Vagina (tissue), 2 donors: ENCODE measurements around the gene SCAI. TPM values are rescaled to one million over a fixed set of nuclear protein-coding genes. Genes with fewer than 3 reads are reported as not detected.

ENCODE experiments used
- DNase-seq, 2 donors: peaks; one replicate each; pipeline ENCODE4 v3.0.0-alpha.2; 2017; ENCODE audit errors: extremely low spot score in 2 of 2
- H3K27ac ChIP-seq: fragments of 200-600 bp; sonication (generic); one replicate; pipeline ENCODE4 v1.5.1; 2019
- H3K27me3 ChIP-seq: fragments of 200-600 bp; sonication (generic); one replicate; pipeline ENCODE4 v1.5.1; 2019
- H3K36me3 ChIP-seq, 2 donors: fragments of 200-600 bp; sonication (generic); one replicate each; pipeline ENCODE4 v1.5.1; 2017 to 2019
- H3K4me1 ChIP-seq: fragments of 200-600 bp; sonication (generic); one replicate; pipeline ENCODE4 v1.5.1; 2019
- H3K4me3 ChIP-seq, 2 donors: fragments of 200-600 bp; sonication (generic); 1 replicate in 1 of 2; 2 replicates in 1 of 2; pipeline ENCODE4 v1.5.1; 2016 to 2019
- H3K9me3 ChIP-seq: fragments of 200-600 bp; sonication (generic); one replicate; pipeline ENCODE4 v1.5.1; 2019
- POLR2A ChIP-seq, 2 donors: fragments of 450-650 bp; IDR thresholded peaks; one replicate each; pipeline ENCODE4 v1.6.1; 2017; ENCODE audit warnings: antibody characterized with exemption in 2 of 2, mild to moderate bottlenecking in 2 of 2, moderate library complexity in 2 of 2
- POLR2AphosphoS5 ChIP-seq, 2 donors: sonication (generic); formaldehyde crosslinking; IDR thresholded peaks; one replicate each; pipeline ENCODE4 v1.9.0; 2017; ENCODE audit warnings: antibody characterized with exemption in 2 of 2, mild to moderate bottlenecking in 2 of 2, low read depth in 1 of 2; ENCODE audit not compliant: insufficient read depth in 1 of 2
- intact Hi-C: fragments of 100-400 bp; cut with DNase I; formaldehyde crosslinking; loops from one replicate; pipeline ENCODE4 v1.15.1; 2023
- total RNA-seq: library from RNA; depleted of rRNA; stranded (reverse); fragments of >200 nt; gene quantifications from one replicate; pipeline ENCODE4 v1.2.3, GENCODE V29; 2016
- TF ChIP-seq, protein P1 (sequence below), 3 experiments: fragments of 450-650 bp in 2 of 3; fragments of 200-600 bp in 1 of 3; sonication (generic) in 1 of 3; IDR thresholded peaks; one replicate each; pipeline ENCODE4 v1.5.1; 2017 to 2019; ENCODE audit warnings: antibody characterized with exemption in 3 of 3, mild to moderate bottlenecking in 2 of 3, moderate library complexity in 2 of 3

The SCAI gene
- total RNA-seq, 1 donor from 2014 or later = 15.7 TPM

- TF ChIP-seq POLR2A (IDR thresholded peaks at IDR 0.05) (no peak), POLR2AphosphoS5 (IDR thresholded peaks at IDR 0.05; ENCODE audit: insufficient read depth in 1 of 2, low read depth in 1 of 2) (no peak)
- TF ChIP-seq, protein P1, sequence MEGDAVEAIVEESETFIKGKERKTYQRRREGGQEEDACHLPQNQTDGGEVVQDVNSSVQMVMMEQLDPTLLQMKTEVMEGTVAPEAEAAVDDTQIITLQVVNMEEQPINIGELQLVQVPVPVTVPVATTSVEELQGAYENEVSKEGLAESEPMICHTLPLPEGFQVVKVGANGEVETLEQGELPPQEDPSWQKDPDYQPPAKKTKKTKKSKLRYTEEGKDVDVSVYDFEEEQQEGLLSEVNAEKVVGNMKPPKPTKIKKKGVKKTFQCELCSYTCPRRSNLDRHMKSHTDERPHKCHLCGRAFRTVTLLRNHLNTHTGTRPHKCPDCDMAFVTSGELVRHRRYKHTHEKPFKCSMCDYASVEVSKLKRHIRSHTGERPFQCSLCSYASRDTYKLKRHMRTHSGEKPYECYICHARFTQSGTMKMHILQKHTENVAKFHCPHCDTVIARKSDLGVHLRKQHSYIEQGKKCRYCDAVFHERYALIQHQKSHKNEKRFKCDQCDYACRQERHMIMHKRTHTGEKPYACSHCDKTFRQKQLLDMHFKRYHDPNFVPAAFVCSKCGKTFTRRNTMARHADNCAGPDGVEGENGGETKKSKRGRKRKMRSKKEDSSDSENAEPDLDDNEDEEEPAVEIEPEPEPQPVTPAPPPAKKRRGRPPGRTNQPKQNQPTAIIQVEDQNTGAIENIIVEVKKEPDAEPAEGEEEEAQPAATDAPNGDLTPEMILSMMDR (IDR thresholded peaks at IDR 0.05) = no peak
- Histone ChIP-seq H3K4me1 (no peaks in the 10 kb centered on the region), H3K27me3 (no peaks in the 10 kb centered on the region), H3K27ac (no peak overlapping the region), H3K9me3 (no peaks in the 10 kb centered on the region), H3K4me3 (no peak overlapping the region), H3K36me3 (peaks cover 0 to 41% of the 10 kb centered on the region in 2 donors)
- DNase-seq = no peak
- intact Hi-C loops = no loop called here
These were observed 228.4 kb downstream of the SCAI start for GRCh38 chr9:124914753-124915405.

- TF ChIP-seq POLR2A (IDR thresholded peaks at IDR 0.05) (no peak), POLR2AphosphoS5 (IDR thresholded peaks at IDR 0.05; ENCODE audit: insufficient read depth in 1 of 2, low read depth in 1 of 2) (no peak)
- TF ChIP-seq, protein P1 (IDR thresholded peaks at IDR 0.05) = no peak
- DNase-seq = no peak
- Histone ChIP-seq H3K9me3 (no peaks in the 10 kb centered on the region), H3K4me1 (no peaks in the 10 kb centered on the region), H3K36me3 (peaks cover 0 to 28% of the 10 kb centered on the region in 2 donors), H3K4me3 (no peak overlapping the region), H3K27me3 (no peaks in the 10 kb centered on the region), H3K27ac (no peak overlapping the region)
- intact Hi-C loops = no loop called here
These were observed 229.9 kb downstream of the SCAI start for GRCh38 chr9:124913378-124913777.

GRCh38 chr9:124911766-124912165 lies 231.6 kb downstream of the SCAI start:
- Histone ChIP-seq H3K9me3 (no peaks in the 10 kb centered on the region), H3K27me3 (no peaks in the 10 kb centered on the region), H3K36me3 (peaks cover 0 to 26% of the 10 kb centered on the region in 2 donors), H3K4me1 (no peaks in the 10 kb centered on the region), H3K27ac (no peak overlapping the region), H3K4me3 (no peak overlapping the region)
- intact Hi-C loops = no loop called here
- no peak for DNase-seq
- TF ChIP-seq POLR2AphosphoS5 (IDR thresholded peaks at IDR 0.05; ENCODE audit: insufficient read depth in 1 of 2, low read depth in 1 of 2) (no peak), POLR2A (IDR thresholded peaks at IDR 0.05) (no peak)
- TF ChIP-seq, protein P1 (IDR thresholded peaks at IDR 0.05) = no peak

DNA sequence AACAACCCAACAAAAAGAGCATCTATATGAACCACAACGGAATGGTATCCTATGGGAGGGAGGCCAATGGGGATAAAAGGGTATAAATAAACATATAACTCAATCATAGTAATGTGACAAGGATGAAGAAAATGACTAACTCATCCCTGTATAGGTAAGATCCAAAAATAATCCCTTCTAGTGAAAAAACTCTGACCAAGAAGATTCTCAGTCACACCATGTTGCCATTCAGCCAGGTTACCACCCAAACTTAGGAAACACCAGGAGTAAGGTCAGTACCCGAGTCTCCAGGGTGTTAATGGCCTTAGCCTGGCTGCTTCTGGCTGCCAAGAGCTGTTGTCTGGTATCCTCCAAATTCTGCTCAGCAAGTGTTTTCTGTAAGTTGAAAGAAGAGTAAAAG lies 235.2 kb downstream of the SCAI start:
- Histone ChIP-seq H3K9me3 (no peaks in the 10 kb centered on the region), H3K27ac (no peak overlapping the region), H3K36me3 (peaks cover 0 to 16% of the 10 kb centered on the region in 2 donors), H3K4me1 (no peaks in the 10 kb centered on the region), H3K4me3 (no peak overlapping the region), H3K27me3 (no peaks in the 10 kb centered on the region)
- TF ChIP-seq POLR2AphosphoS5 (IDR thresholded peaks at IDR 0.05; ENCODE audit: insufficient read depth in 1 of 2, low read depth in 1 of 2) (no peak), POLR2A (IDR thresholded peaks at IDR 0.05) (no peak)
- TF ChIP-seq, protein P1 (IDR thresholded peaks at IDR 0.05) = no peak
- DNase-seq = no peak
- intact Hi-C loops = no loop called here

- H3K27ac ChIP-seq = no peak overlapping the region
- no peaks in the 10 kb centered on the region for H3K27me3 ChIP-seq
- H3K9me3 ChIP-seq = no peaks in the 10 kb centered on the region
- no peak for DNase-seq
- TF ChIP-seq POLR2A (IDR thresholded peaks at IDR 0.05) (no peak), POLR2AphosphoS5 (IDR thresholded peaks at IDR 0.05; ENCODE audit: insufficient read depth in 1 of 2, low read depth in 1 of 2) (no peak)
- TF ChIP-seq, protein P1 (IDR thresholded peaks at IDR 0.05) = no peak
- intact Hi-C loops = no loop called here
- peaks cover 0 to 17% of the 10 kb centered on the region in 2 donors for H3K36me3 ChIP-seq
- no peak overlapping the region for H3K4me3 ChIP-seq
- H3K4me1 ChIP-seq = no peaks in the 10 kb centered on the region
These were observed 236.4 kb downstream of the SCAI start for GRCh38 chr9:124906966-124907365.
